H1 (cell line): ENCODE data around the gene GNLY. TPM values are rescaled to one million over a fixed set of nuclear protein-coding genes. Genes with fewer than 3 reads are reported as not detected.

ENCODE experiments used
- CTCF ChIA-PET: fragments of 300-600 bp; sonication (Branson Sonifier 250); formaldehyde crosslinking; loops from one replicate; lab custom pipeline; 2021; ENCODE audit not compliant: partially characterized antibody; lab: Charles Lee
- POLR2A ChIA-PET: fragments of 300-600 bp; sonication (Branson Sonifier 250); formaldehyde crosslinking; loops from one replicate; lab custom pipeline; 2021; ENCODE audit warnings: inconsistent platforms; ENCODE audit not compliant: partially characterized antibody; lab: Charles Lee
- DNase-seq, 2 experiments: peaks; one replicate each; pipeline versions ENCODE4 v3.0.0 to v3.0.0-alpha.2; 2010 to 2022; ENCODE audit warnings: low spot score in 2 of 2, low read depth in 1 of 2, mixed read lengths in 1 of 2
- FAIRE-seq: peaks from 2 replicates; lab custom pipeline; 2011; peaks lifted over from hg19 to GRCh38; lab: Jason Lieb, UNC
- H2AFZ ChIP-seq: 2 replicates; pipeline ENCODE4 v1.8.1; 2012; ENCODE audit warnings: low read length, inconsistent platforms
- H2AK5ac ChIP-seq: 2 replicates; pipeline ENCODE4 v1.6.1; 2013; ENCODE audit warnings: low read depth, low read length
- H2BK120ac ChIP-seq: replicated peaks from 2 replicates; pipeline ENCODE3; 2013; ENCODE audit warnings: low read depth, low read length, inconsistent platforms
- H2BK12ac ChIP-seq: 2 replicates; pipeline ENCODE4 v1.6.1; 2013; ENCODE audit warnings: low read depth, low read length
- H2BK15ac ChIP-seq: 2 replicates; pipeline ENCODE4 v1.6.1; 2013; ENCODE audit warnings: low read length
- H2BK20ac ChIP-seq: 2 replicates; pipeline ENCODE4 v1.6.1; 2013; ENCODE audit warnings: low read length
- H2BK5ac ChIP-seq: 2 replicates; pipeline ENCODE4 v1.6.1; 2013; ENCODE audit warnings: low read depth, low read length
- H3K14ac ChIP-seq: 2 replicates; pipeline ENCODE4 v1.6.1; 2013; ENCODE audit warnings: inconsistent platforms; ENCODE audit not compliant: insufficient read length
- H3K18ac ChIP-seq: 2 replicates; pipeline ENCODE4 v1.6.1; 2013; ENCODE audit warnings: low read length; ENCODE audit errors: extremely low read depth
- H3K23ac ChIP-seq: 2 replicates; pipeline ENCODE4 v1.6.1; 2013; ENCODE audit warnings: inconsistent platforms; ENCODE audit not compliant: insufficient read length
- H3K23me2 ChIP-seq: 2 replicates; pipeline ENCODE4 v1.6.1; 2013; ENCODE audit warnings: low read depth, low read length
- H3K27ac ChIP-seq: 2 replicates; pipeline ENCODE4 v1.6.1; 2011; ENCODE audit warnings: low read depth, low read length, inconsistent platforms
- H3K27me3 ChIP-seq, 4 experiments: replicated peaks in 1 of 4; 1 replicate in 1 of 4; 2 replicates in 3 of 4; pipeline versions ENCODE4 v1.6.1 to v1.8.1; 2011 to 2013; ENCODE audit warnings: low read length in 3 of 4, mild to moderate bottlenecking in 3 of 4, inconsistent platforms in 2 of 4, mixed read lengths in 2 of 4, moderate library complexity in 1 of 4; ENCODE audit not compliant: control insufficient read depth in 3 of 4, insufficient read depth in 3 of 4; ENCODE audit errors: extremely low read depth in 1 of 4
- H3K36me3 ChIP-seq, 4 experiments: 2 replicates each; pipeline versions ENCODE4 v1.6.1 to v1.8.1; 2011 to 2013; ENCODE audit warnings: mild to moderate bottlenecking in 4 of 4, low read length in 3 of 4, moderate library complexity in 2 of 4, control low read depth in 1 of 4, inconsistent platforms in 1 of 4; ENCODE audit not compliant: insufficient read depth in 4 of 4, control insufficient read depth in 2 of 4
- H3K4ac ChIP-seq: replicated peaks from 2 replicates; pipeline ENCODE3; 2013; ENCODE audit warnings: low read length, low read depth, mixed read lengths, inconsistent platforms; ENCODE audit not compliant: insufficient read length
- H3K4me1 ChIP-seq, 4 experiments: replicated peaks in 1 of 4; 1 replicate in 1 of 4; 2 replicates in 3 of 4; pipeline versions ENCODE4 v1.6.1 to v1.8.1; 2011 to 2013; ENCODE audit warnings: low read length in 3 of 4, inconsistent platforms in 2 of 4, mixed read lengths in 1 of 4; ENCODE audit not compliant: insufficient read depth in 4 of 4, control insufficient read depth in 3 of 4
- H3K4me2 ChIP-seq, 2 experiments: 2 replicates each; pipeline versions ENCODE4 v1.6.1 to v1.8.1; 2011 to 2013; ENCODE audit warnings: low read depth in 2 of 2, low read length in 2 of 2, control low read depth in 1 of 2, inconsistent platforms in 1 of 2, mild to moderate bottlenecking in 1 of 2; ENCODE audit not compliant: insufficient read depth in 1 of 2
- H3K4me3 ChIP-seq, 4 experiments: fragments of 200-600, 300-600 bp in 1 of 4; sonication (generic), shearing (Covaris generic), sonication (Bioruptor Twin) in 1 of 4; 2 replicates each; pipeline versions ENCODE4 v1.5.1 to v1.8.1; 2011 to 2016; ENCODE audit warnings: low read length in 4 of 4, low read depth in 3 of 4, control low read depth in 2 of 4, inconsistent platforms in 2 of 4, mild to moderate bottlenecking in 2 of 4, mixed read lengths in 1 of 4, moderate library complexity in 1 of 4; ENCODE audit not compliant: insufficient read depth in 2 of 4; ENCODE audit errors: extremely low read depth in 1 of 4
- H3K56ac ChIP-seq: replicated peaks from 2 replicates; pipeline ENCODE3; 2013; ENCODE audit warnings: low read depth, mild to moderate bottlenecking, mixed read lengths, low read length, inconsistent platforms; ENCODE audit not compliant: insufficient read length
- H3K79me1 ChIP-seq: 2 replicates; pipeline ENCODE4 v1.6.1; 2013; ENCODE audit warnings: low read depth, low read length, control low read depth
- H3K79me2 ChIP-seq, 2 experiments: 2 replicates each; pipeline versions ENCODE4 v1.6.1 to v1.8.1; 2012 to 2013; ENCODE audit warnings: low read length in 2 of 2, mild to moderate bottlenecking in 2 of 2, inconsistent platforms in 1 of 2; ENCODE audit not compliant: insufficient read depth in 2 of 2, control insufficient read depth in 1 of 2
- H3K9ac ChIP-seq, 4 experiments: replicated peaks in 1 of 4; 1 replicate in 1 of 4; 2 replicates in 3 of 4; pipeline versions ENCODE4 v1.6.1 to v1.8.1; 2011 to 2013; ENCODE audit warnings: low read depth in 3 of 4, low read length in 3 of 4, control low read depth in 2 of 4, mild to moderate bottlenecking in 2 of 4, moderate library complexity in 2 of 4, inconsistent platforms in 1 of 4; ENCODE audit errors: extremely low read depth in 1 of 4
- H3K9me3 ChIP-seq, 2 experiments: 2 replicates each; pipeline versions ENCODE4 v1.6.1 to v1.8.1; 2012 to 2013; ENCODE audit warnings: mild to moderate bottlenecking in 2 of 2, moderate library complexity in 2 of 2, control low read depth in 1 of 2, inconsistent platforms in 1 of 2, low read depth in 1 of 2, low read length in 1 of 2, mixed read lengths in 1 of 2; ENCODE audit not compliant: insufficient read depth in 2 of 2
- H4K20me1 ChIP-seq, 2 experiments: replicated peaks in 1 of 2; 2 replicates each; pipeline versions ENCODE3 to v1.8.1; 2011 to 2013; ENCODE audit warnings: inconsistent platforms in 2 of 2, low read length in 2 of 2, mild to moderate bottlenecking in 1 of 2; ENCODE audit not compliant: insufficient read depth in 2 of 2, control insufficient read depth in 1 of 2
- H4K5ac ChIP-seq: 2 replicates; pipeline ENCODE4 v1.6.1; 2013; ENCODE audit warnings: low read length, low read depth, mixed read lengths, inconsistent platforms; ENCODE audit not compliant: insufficient read length
- H4K8ac ChIP-seq: 2 replicates; pipeline ENCODE4 v1.8.0; 2013; ENCODE audit warnings: mild to moderate bottlenecking, moderate library complexity, low read length, inconsistent platforms; ENCODE audit not compliant: insufficient read depth; ENCODE audit errors: extremely low read depth
- H4K91ac ChIP-seq: replicated peaks from 2 replicates; pipeline ENCODE3; 2013; ENCODE audit warnings: low read length, mixed read lengths, inconsistent platforms; ENCODE audit not compliant: insufficient read length
- CHD1 ChIP-seq: IDR thresholded peaks from 2 replicates; pipeline ENCODE4 v1.6.1; 2012; ENCODE audit warnings: low read depth, low read length, improper control_type of control experiment
- CTBP2 ChIP-seq: IDR thresholded peaks from 2 replicates; pipeline ENCODE4 v1.7.0; 2011; ENCODE audit warnings: borderline replicate concordance, mild to moderate bottlenecking, moderate library complexity, mixed read lengths, low read length; ENCODE audit not compliant: insufficient read depth, insufficient read length
- KDM4A ChIP-seq: IDR thresholded peaks from one replicate; pipeline ENCODE4 v1.7.1; 2012; ENCODE audit warnings: low read depth, mild to moderate bottlenecking, moderate library complexity, low read length, inconsistent platforms; ENCODE audit not compliant: severe bottlenecking
- POLR2A ChIP-seq, 2 experiments: IDR thresholded peaks; 1 replicate in 1 of 2; 2 replicates in 1 of 2; pipeline ENCODE4 v1.6.1; 2011; ENCODE audit warnings: low read depth in 2 of 2, low read length in 2 of 2, mild to moderate bottlenecking in 2 of 2; ENCODE audit errors: control extremely low read depth in 1 of 2
- RXRA ChIP-seq: IDR thresholded peaks from 2 replicates; pipeline ENCODE4 v1.6.1; 2011; ENCODE audit warnings: low read depth, mild to moderate bottlenecking, low read length, moderate library complexity; ENCODE audit not compliant: insufficient read depth
- SAP30 ChIP-seq: fragments of 300-600 bp; sonication (generic); IDR thresholded peaks from 2 replicates; pipeline ENCODE4 v1.7.1; 2012; ENCODE audit warnings: low read length, moderate library complexity, mild to moderate bottlenecking, inconsistent platforms; ENCODE audit not compliant: insufficient read depth, insufficient replicate concordance
- SIN3A ChIP-seq, 2 experiments: IDR thresholded peaks in 1 of 2; conservative IDR thresholded peaks in 1 of 2; 2 replicates each; pipeline ENCODE4 v1.6.1; 2011 to 2012; ENCODE audit warnings: low read length in 2 of 2, improper control_type of control experiment in 1 of 2, low read depth in 1 of 2, mild to moderate bottlenecking in 1 of 2
- SP2 ChIP-seq: IDR thresholded peaks from 2 replicates; pipeline ENCODE4 v1.6.1; 2012; ENCODE audit warnings: mild to moderate bottlenecking, low read length, inconsistent platforms
- WGBS, 2 experiments: shearing (Covaris generic) in 1 of 2; methylation state at CpG; one replicate each; pipeline versions ENCODE4 v1.1.6 to v1.1.7; 2013 to 2015; ENCODE audit warnings: low lambda C conversion rate in 2 of 2, mixed read lengths in 2 of 2, inconsistent platforms in 1 of 2, low coverage in 1 of 2, missing lambda C conversion rate in 1 of 2; ENCODE audit not compliant: insufficient replicate concordance in 2 of 2, insufficient coverage in 1 of 2, insufficient read length in 1 of 2; ENCODE audit errors: extremely low coverage in 1 of 2, missing lambda C conversion rate in 1 of 2; 5-methylcytosine and 5-hydroxymethylcytosine counted together
- polyA plus RNA-seq, 7 experiments: library from polyadenylated mRNA; depleted of rRNA in 3 of 7; stranded (reverse) in 5 of 7; unstranded in 2 of 7; fragments of >200 nt in 5 of 7; fragments of 200-250 nt in 2 of 7; gene quantifications; 1 replicate in 5 of 7; 2 replicates in 1 of 7; 4 replicates in 1 of 7; pipeline versions ENCODE4 v1.2.1 to v1.2.3, GENCODE V29; 2011 to 2013; ENCODE audit warnings: missing spikeins in 2 of 7, mixed read lengths in 2 of 7
- total RNA-seq: library from RNA; stranded (reverse); fragmentation: NEBNext Ultra II Directional; extraction: Animal tissue kit (Norgen Biotek cat#: 25700); gene quantifications from 2 replicates; pipeline ENCODE4 v1.2.1, GENCODE V29; 2021
- TF ChIP-seq, protein P1 (sequence below): IDR thresholded peaks from 2 replicates; pipeline ENCODE4 v1.6.1; 2011; ENCODE audit warnings: low read length, improper control_type of control experiment

GNLY gene
- total and polyA plus RNA-seq, 2 of the 8 experiments (the other 6 are each of a cell fraction or from before 2014, with no cell fraction given): 0.03 TPM; not detected in 1

DNA sequence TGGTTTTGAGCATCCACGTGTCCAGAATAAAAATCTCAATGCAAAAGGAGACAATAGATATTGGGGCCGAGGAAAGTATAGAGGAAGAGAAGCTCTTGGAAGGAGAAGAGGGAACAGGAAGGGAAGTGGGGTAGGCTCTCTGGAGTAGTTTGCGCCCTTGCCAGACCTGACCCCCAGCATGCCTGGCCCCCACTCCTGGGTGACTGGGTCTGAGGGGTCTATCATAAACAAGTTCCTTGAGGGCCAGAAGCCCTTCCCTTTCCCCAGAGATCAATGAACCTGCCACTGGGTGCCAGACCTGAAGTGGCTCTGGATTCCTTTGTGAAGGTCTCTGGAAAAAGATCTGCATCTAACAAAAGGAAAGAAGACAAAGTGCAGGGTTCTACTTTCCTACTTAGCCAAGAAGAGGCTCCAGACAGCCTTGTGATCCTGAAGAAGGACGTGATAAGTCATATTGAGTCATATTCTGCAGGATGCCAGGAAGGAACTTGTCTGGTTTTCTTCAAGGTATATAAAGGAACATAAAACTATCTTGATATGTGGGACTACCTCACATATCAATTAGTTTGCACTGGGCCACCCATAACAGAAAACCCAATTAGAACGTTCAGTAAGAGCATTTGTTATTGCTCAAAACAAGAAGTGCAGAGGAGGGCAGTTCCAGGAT is 40.9 kb downstream of the GNLY start:
- H3K4me3 ChIP-seq: no peak overlapping the region
- H3K4me1 ChIP-seq: no peaks in the 10 kb centered on the region
- no peak overlapping the region for H3K27ac ChIP-seq
- no peaks in the 10 kb centered on the region for H3K27me3 ChIP-seq
- no peak for DNase-seq
- H3K56ac ChIP-seq: no peak overlapping the region
- no peak for TF ChIP-seq SP2
- TF ChIP-seq SAP30: no peak
- no peak for TF ChIP-seq CHD1
- TF ChIP-seq CTBP2: no peak
- no peak for TF ChIP-seq RXRA
- TF ChIP-seq POLR2A (IDR thresholded peaks at IDR 0.05; ENCODE audit: control extremely low read depth in 1 of 2, low read depth in 2 of 2, low read length in 2 of 2): no peak
- no peak for TF ChIP-seq SIN3A (conservative IDR thresholded peaks at IDR 0.05 in 1 of 2, IDR thresholded peaks at IDR 0.05 in 1 of 2; ENCODE audit: low read depth in 1 of 2, low read length in 2 of 2)
- TF ChIP-seq KDM4A: no peak
- TF ChIP-seq, protein P1, sequence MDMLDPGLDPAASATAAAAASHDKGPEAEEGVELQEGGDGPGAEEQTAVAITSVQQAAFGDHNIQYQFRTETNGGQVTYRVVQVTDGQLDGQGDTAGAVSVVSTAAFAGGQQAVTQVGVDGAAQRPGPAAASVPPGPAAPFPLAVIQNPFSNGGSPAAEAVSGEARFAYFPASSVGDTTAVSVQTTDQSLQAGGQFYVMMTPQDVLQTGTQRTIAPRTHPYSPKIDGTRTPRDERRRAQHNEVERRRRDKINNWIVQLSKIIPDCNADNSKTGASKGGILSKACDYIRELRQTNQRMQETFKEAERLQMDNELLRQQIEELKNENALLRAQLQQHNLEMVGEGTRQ: no peak
- H3K36me3 ChIP-seq: no peaks in the 10 kb centered on the region
- FAIRE-seq: no peak
- no peak overlapping the region for H3K4me2 ChIP-seq
- H4K91ac ChIP-seq: no peak overlapping the region
- no peak overlapping the region for H2AFZ ChIP-seq
- H2BK12ac ChIP-seq: no peak overlapping the region
- H3K4ac ChIP-seq: no peak overlapping the region
- H2BK120ac ChIP-seq: no peak overlapping the region
- H2BK20ac ChIP-seq: no peak overlapping the region
- H3K23ac ChIP-seq: no peak overlapping the region
- no peak overlapping the region for H3K14ac ChIP-seq
- H4K20me1 ChIP-seq: no peaks in the 10 kb centered on the region
- 0 out of 4 replicates have a peak, but pooled peaks cover 0 to 3% of the 10 kb centered on the region in 2 experiments for H3K9me3 ChIP-seq
- ChIA-PET POLR2A (no interaction called here), CTCF (interaction anchor here (0.6 to 47.8 kb wide), 11 partner anchors 10 to 972 kb away, joined by 3 to 986 read pairs (median 4); partner anchors contain the start of gene ATOH8)
- H2BK5ac ChIP-seq: no peak overlapping the region
- no peaks in the 10 kb centered on the region for H3K79me2 ChIP-seq
- H4K8ac ChIP-seq: no peak overlapping the region
- H3K79me1 ChIP-seq: no peaks in the 10 kb centered on the region
- H3K18ac ChIP-seq: no peak overlapping the region
- H3K9ac ChIP-seq: no peak overlapping the region
- WGBS, 2 experiments: 82% methylated on average over 4 of the region's 5 CpGs; no CpG with 5 or more reads in 1 of the 2 experiments
- no peak overlapping the region for H4K5ac ChIP-seq
- H2BK15ac ChIP-seq: no peak overlapping the region
- no peaks in the 10 kb centered on the region for H3K23me2 ChIP-seq
- H2AK5ac ChIP-seq: no peak overlapping the region
